HFF-Myc (cell line): ENCODE measurements around the gene QKI.
"Not testable (repeated sequence)": the region's sequence is repeated elsewhere in the genome, so short reads cannot be mapped to it uniquely, and the experiment has no call there.

Source experiments
- DNase-seq: peaks from one replicate; pipeline ENCODE4 v3.0.0-alpha.2; 2011; ENCODE audit warnings: low read depth; ENCODE audit errors: extremely low read depth
- H3K4me3 ChIP-seq: replicated peaks from 2 replicates; pipeline ENCODE4 v1.5.1; 2011; ENCODE audit warnings: low read depth, mild to moderate bottlenecking, control low read depth, low read length
- CTCF ChIP-seq: IDR thresholded peaks from 2 replicates; pipeline ENCODE4 v1.5.1; 2012; ENCODE audit warnings: mild to moderate bottlenecking, low read depth, low read length, control low read depth; ENCODE audit errors: missing control alignments

QKI gene

GRCh38 chr6:163371129-163371528 lies 43.4 kb upstream of the QKI start:
- no peak for DNase-seq
- no peak overlapping the region for H3K4me3 ChIP-seq
- no peak for TF ChIP-seq CTCF

GRCh38 chr6:163373240-163373639 lies 41.3 kb upstream of the QKI start:
- DNase-seq: no peak
- TF ChIP-seq CTCF: no peak
- H3K4me3 ChIP-seq: no peak overlapping the region

- no peak overlapping the region for H3K4me3 ChIP-seq
- DNase-seq: no peak
- no peak for TF ChIP-seq CTCF
These were observed 39.2 kb upstream of the QKI start for GRCh38 chr6:163375361-163375760.

GRCh38 chr6:163376187-163376586 lies 38.3 kb upstream of the QKI start:
- no peak overlapping the region for H3K4me3 ChIP-seq
- no peak for TF ChIP-seq CTCF
- DNase-seq: no peak

GRCh38 chr6:163377561-163377960 lies 37.0 kb upstream of the QKI start:
- no peak for TF ChIP-seq CTCF
- DNase-seq: no peak
- H3K4me3 ChIP-seq: no peak overlapping the region

- no peak overlapping the region for H3K4me3 ChIP-seq
- no peak for TF ChIP-seq CTCF
- DNase-seq: no peak
These were observed 34.3 kb upstream of the QKI start for GRCh38 chr6:163380216-163380615.

- no peak for DNase-seq
- H3K4me3 ChIP-seq: no peak overlapping the region
- TF ChIP-seq CTCF: no peak
These were observed 33.3 kb upstream of the QKI start for GRCh38 chr6:163381118-163381756.

GRCh38 chr6:163383396-163383795 lies 31.1 kb upstream of the QKI start:
- H3K4me3 ChIP-seq, DNase-seq: not testable (repeated sequence)
